HFFc6 (cell line): ENCODE data around the gene CELSR1. TPM values are rescaled to one million over a fixed set of nuclear protein-coding genes. Genes with fewer than 3 reads are reported as not detected.

Experiments
- DNase-seq: peaks from one replicate; pipeline ENCODE4 v3.0.0-alpha.2; 2018
- H3K27ac Mint-ChIP-seq: 2 replicates; pipeline ENCODE4 v1.8.0; 2020; ENCODE audit warnings: mild to moderate bottlenecking, mixed read lengths
- H3K27me3 Mint-ChIP-seq: 2 replicates; pipeline ENCODE4 v1.8.0; 2021; ENCODE audit warnings: mild to moderate bottlenecking, moderate library complexity, mixed read lengths; ENCODE audit not compliant: insufficient read depth
- H3K36me3 Mint-ChIP-seq: 2 replicates; pipeline ENCODE4 v1.8.0; 2021; ENCODE audit warnings: low read depth, mixed read lengths
- H3K4me1 Mint-ChIP-seq: 2 replicates; pipeline ENCODE4 v1.8.0; 2020; ENCODE audit warnings: low read depth, mixed read lengths
- H3K4me3 Mint-ChIP-seq: 2 replicates; pipeline ENCODE4 v1.8.0; 2020; ENCODE audit warnings: mild to moderate bottlenecking, moderate library complexity, mixed read lengths
- H3K9me3 Mint-ChIP-seq: 2 replicates; pipeline ENCODE4 v1.8.0; 2020; ENCODE audit warnings: mild to moderate bottlenecking, mixed read lengths
- total RNA-seq, 6 experiments: library from RNA; stranded (reverse); fragmentation: NEBNext Ultra II Directional; extraction: Animal tissue kit (Norgen Biotek cat#: 25700); gene quantifications; 2 replicates in 1 of 6; 3 replicates in 5 of 6; pipeline ENCODE4 v1.2.3, GENCODE V29; 2021
- TF ChIP-seq, protein P1 (sequence below): fragments of 200-600 bp; sonication (generic); IDR thresholded peaks from 2 replicates; pipeline ENCODE4 v1.5.0; 2021; ENCODE audit warnings: antibody characterized with exemption, mild to moderate bottlenecking

CELSR1 gene
- total RNA-seq, 6 experiments from 2014 or later: 4.7 to 8.2 (median 6.5) TPM

DNA sequence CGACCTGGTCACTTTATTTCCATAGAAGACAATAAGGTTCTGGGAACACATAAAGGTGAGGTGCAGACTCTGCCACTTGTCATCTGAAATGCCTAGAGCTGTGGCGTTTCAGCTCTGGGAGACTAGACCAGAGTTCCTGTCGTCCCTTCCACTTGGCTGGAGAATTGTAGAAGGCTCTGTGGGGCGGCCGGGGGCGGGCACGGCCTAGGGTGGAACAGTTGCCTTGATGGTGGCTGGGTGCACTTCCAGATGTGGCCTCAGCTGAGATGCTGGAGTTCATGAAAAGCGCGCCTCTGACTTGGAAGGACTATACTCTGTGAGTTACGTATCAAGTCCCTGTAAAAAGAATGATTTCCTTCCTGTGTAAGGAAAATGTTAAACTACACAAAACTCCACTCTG, 185.1 kb downstream of the CELSR1 start:
- peaks cover 2% of the 10 kb centered on the region; the same call in 1 of the 2 replicates for H3K27me3 Mint-ChIP-seq
- peaks cover 21% of the 10 kb centered on the region for H3K36me3 Mint-ChIP-seq
- DNase-seq: no peak
- TF ChIP-seq, protein P1, sequence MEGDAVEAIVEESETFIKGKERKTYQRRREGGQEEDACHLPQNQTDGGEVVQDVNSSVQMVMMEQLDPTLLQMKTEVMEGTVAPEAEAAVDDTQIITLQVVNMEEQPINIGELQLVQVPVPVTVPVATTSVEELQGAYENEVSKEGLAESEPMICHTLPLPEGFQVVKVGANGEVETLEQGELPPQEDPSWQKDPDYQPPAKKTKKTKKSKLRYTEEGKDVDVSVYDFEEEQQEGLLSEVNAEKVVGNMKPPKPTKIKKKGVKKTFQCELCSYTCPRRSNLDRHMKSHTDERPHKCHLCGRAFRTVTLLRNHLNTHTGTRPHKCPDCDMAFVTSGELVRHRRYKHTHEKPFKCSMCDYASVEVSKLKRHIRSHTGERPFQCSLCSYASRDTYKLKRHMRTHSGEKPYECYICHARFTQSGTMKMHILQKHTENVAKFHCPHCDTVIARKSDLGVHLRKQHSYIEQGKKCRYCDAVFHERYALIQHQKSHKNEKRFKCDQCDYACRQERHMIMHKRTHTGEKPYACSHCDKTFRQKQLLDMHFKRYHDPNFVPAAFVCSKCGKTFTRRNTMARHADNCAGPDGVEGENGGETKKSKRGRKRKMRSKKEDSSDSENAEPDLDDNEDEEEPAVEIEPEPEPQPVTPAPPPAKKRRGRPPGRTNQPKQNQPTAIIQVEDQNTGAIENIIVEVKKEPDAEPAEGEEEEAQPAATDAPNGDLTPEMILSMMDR: no peak
- H3K9me3 Mint-ChIP-seq: no peaks in the 10 kb centered on the region
- no peaks in the 10 kb centered on the region for H3K4me1 Mint-ChIP-seq
- H3K4me3 Mint-ChIP-seq: no peak overlapping the region
- no peak overlapping the region for H3K27ac Mint-ChIP-seq

DNA sequence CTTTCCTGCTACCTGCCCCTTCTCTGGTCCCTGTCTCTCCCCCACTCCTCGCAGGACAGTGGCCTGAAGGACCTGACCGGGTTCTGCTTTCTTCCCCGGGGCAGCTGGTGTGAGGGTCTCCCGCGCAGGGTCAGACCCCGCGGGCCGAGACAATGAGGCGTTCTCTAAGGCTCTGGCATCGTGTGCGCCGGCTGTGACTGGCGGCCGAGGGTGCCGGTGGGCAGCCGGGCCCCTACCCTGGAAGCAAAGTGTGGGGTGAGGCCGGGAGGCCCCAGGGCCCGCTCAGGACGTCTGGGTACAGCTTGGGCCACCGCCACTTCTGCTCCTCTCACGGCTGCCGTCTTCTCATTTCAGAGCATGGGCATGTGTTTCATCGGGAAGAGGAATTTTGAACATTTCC, 185.7 kb downstream of the CELSR1 start:
- Mint-ChIP-seq H3K36me3 (peaks cover 21% of the 10 kb centered on the region), H3K4me3 (no peak overlapping the region), H3K9me3 (no peaks in the 10 kb centered on the region), H3K27me3 (peaks cover 2% of the 10 kb centered on the region; the same call in 1 of the 2 replicates), H3K4me1 (no peaks in the 10 kb centered on the region), H3K27ac (no peak overlapping the region)
- DNase-seq: no peak
- TF ChIP-seq, protein P1: no peak

DNA sequence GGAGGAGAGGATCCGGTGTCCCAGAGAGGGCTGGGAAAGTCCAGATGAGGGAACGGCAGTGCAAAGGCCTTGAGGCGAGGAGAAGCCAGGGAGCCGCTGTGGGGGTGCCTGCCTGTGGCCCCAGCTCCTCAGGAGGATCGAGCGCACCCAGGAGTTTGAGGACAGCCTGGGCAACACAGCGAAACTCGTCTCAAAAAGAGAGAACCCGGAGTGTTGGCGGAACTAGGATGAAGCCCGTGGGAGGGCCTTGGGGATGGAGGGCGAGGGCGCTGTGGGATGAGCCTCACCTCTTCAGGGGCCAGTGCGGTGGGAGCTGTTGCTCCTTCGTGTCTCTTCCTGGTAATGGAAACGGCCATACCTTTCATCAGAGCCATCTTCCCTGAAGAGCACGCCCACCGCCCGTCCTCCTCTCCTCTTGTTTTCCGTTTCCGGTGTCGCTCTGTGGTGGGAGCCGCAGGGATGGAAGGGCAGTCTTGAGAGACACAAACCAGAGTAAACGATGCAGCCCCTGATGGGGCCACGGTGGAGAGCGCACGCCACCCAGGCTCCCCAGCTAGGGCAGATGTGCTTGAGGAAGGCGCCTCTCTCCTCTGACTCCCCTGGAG, 186.2 kb downstream of the CELSR1 start:
- Mint-ChIP-seq H3K27ac (no peak overlapping the region), H3K36me3 (peaks cover 25% of the 10 kb centered on the region)
- TF ChIP-seq, protein P1: no peak

DNA sequence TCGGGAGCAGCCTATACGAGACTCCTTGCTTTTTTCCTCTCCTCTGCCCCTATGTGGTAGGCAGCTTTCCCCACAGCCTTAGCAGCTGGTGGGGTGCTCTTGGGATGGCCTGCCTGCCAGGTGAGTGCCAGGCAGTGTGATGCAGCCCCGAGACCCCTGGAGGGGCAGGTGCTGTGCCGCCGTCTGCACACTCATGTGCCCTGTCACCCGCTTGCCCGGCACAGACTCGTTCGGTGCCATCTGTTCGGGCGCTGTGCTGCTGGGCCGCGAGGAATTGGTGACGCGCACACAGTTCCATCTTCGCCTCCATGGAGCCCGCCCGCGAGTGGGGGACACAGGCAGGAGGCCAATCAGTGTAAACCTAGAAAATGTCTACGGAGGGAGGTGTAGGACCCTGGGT, 186.8 kb downstream of the CELSR1 start:
- Mint-ChIP-seq H3K27ac (no peak overlapping the region), H3K36me3 (peaks cover 27% of the 10 kb centered on the region), H3K27me3 (peaks cover 2% of the 10 kb centered on the region; the same call in 1 of the 2 replicates), H3K9me3 (no peaks in the 10 kb centered on the region), H3K4me1 (no peaks in the 10 kb centered on the region), H3K4me3 (no peak overlapping the region)
- DNase-seq: no peak
- TF ChIP-seq, protein P1: no peak

More for the DNA sequence above, 186.2 kb downstream of the CELSR1 start:
- DNase-seq: no peak
- Mint-ChIP-seq H3K9me3 (no peaks in the 10 kb centered on the region), H3K27me3 (peaks cover 2% of the 10 kb centered on the region; the same call in 1 of the 2 replicates), H3K4me1 (no peaks in the 10 kb centered on the region), H3K4me3 (no peak overlapping the region)

DNA sequence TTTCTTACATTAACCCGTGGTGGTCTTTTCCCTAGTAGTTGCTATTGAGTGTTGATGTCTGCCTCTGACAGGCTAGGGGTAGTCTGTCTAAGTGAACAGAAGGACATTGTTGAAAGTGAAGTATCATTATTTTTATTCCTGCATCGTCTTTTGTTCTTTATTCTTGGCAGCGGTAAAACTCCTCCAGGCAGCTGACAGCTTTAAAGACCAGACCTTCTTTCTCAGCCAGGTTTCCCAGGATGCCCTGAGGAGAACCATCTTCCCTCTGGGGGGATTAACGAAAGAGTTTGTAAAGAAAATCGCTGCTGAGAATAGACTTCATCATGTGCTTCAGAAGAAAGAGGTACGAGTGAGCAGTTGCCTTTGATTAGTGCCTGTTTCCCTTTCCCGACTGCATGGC, 187.3 kb downstream of the CELSR1 start:
- Mint-ChIP-seq H3K27ac (no peak overlapping the region), H3K36me3 (peaks cover 27% of the 10 kb centered on the region), H3K4me1 (no peaks in the 10 kb centered on the region), H3K27me3 (peaks cover 2% of the 10 kb centered on the region; the same call in 1 of the 2 replicates), H3K4me3 (no peak overlapping the region), H3K9me3 (no peaks in the 10 kb centered on the region)
- TF ChIP-seq, protein P1: no peak
- DNase-seq: no peak
